H9 (cell line): ENCODE results near the gene GNLY. TPM values are rescaled to one million over a fixed set of nuclear protein-coding genes. Genes with fewer than 3 reads are reported as not detected.

Source experiments
- DNase-seq: peaks from one replicate; pipeline ENCODE4 v3.0.0-alpha.2; 2017
- H2AFZ ChIP-seq: one replicate; pipeline ENCODE4 v1.6.1; 2013; ENCODE audit warnings: mild to moderate bottlenecking, low read length, control low read depth, moderate library complexity
- H2AK5ac ChIP-seq: 2 replicates; pipeline ENCODE4 v1.6.1; 2013; ENCODE audit warnings: low read length, control low read depth, mixed read lengths; ENCODE audit not compliant: insufficient read length
- H2BK120ac ChIP-seq: one replicate; pipeline ENCODE4 v1.6.1; 2013; ENCODE audit warnings: low read depth, mild to moderate bottlenecking, low read length, control low read depth, inconsistent platforms; ENCODE audit not compliant: poor library complexity, severe bottlenecking
- H2BK12ac ChIP-seq: 2 replicates; pipeline ENCODE4 v1.6.1; 2013; ENCODE audit warnings: low read length, control low read depth, mixed read lengths, low read depth; ENCODE audit not compliant: insufficient read length
- H2BK15ac ChIP-seq: 2 replicates; pipeline ENCODE4 v1.6.1; 2013; ENCODE audit warnings: low read depth, low read length, control low read depth
- H2BK20ac ChIP-seq: one replicate; pipeline ENCODE4 v1.6.1; 2013; ENCODE audit warnings: low read depth, mild to moderate bottlenecking, low read length, control low read depth, inconsistent platforms; ENCODE audit not compliant: poor library complexity, severe bottlenecking
- H2BK5ac ChIP-seq: 2 replicates; pipeline ENCODE4 v1.6.1; 2013; ENCODE audit warnings: low read length, control low read depth, mixed read lengths; ENCODE audit not compliant: insufficient read length
- H3K14ac ChIP-seq: 2 replicates; pipeline ENCODE4 v1.6.1; 2013; ENCODE audit warnings: low read length, control low read depth; ENCODE audit not compliant: insufficient read depth
- H3K18ac ChIP-seq: 2 replicates; pipeline ENCODE4 v1.6.1; 2013; ENCODE audit warnings: low read depth, mild to moderate bottlenecking, mixed read lengths, low read length, control low read depth; ENCODE audit not compliant: insufficient read length
- H3K23ac ChIP-seq: 2 replicates; pipeline ENCODE4 v1.6.1; 2013; ENCODE audit warnings: low read length, control low read depth, mixed read lengths, low read depth; ENCODE audit not compliant: insufficient read length
- H3K23me2 ChIP-seq: 2 replicates; pipeline ENCODE4 v1.6.1; 2013; ENCODE audit warnings: low read depth, mild to moderate bottlenecking, mixed read lengths, low read length, control low read depth; ENCODE audit not compliant: insufficient read length, poor library complexity, severe bottlenecking
- H3K27ac ChIP-seq: 2 replicates; pipeline ENCODE4 v1.5.1; 2013; ENCODE audit warnings: low read length, control low read depth, mixed read lengths, low read depth; ENCODE audit not compliant: insufficient read length
- H3K27me3 ChIP-seq: 2 replicates; pipeline ENCODE4 v1.6.1; 2013; ENCODE audit warnings: low read length, control low read depth, inconsistent platforms; ENCODE audit not compliant: insufficient read depth
- H3K4ac ChIP-seq: 2 replicates; pipeline ENCODE4 v1.6.1; 2013; ENCODE audit warnings: low read depth, mild to moderate bottlenecking, control low read depth, inconsistent platforms, low read length, moderate library complexity
- H3K4me1 ChIP-seq: 2 replicates; pipeline ENCODE4 v1.6.1; 2013; ENCODE audit warnings: low read length, control low read depth, inconsistent platforms; ENCODE audit not compliant: insufficient read depth
- H3K4me2 ChIP-seq: 2 replicates; pipeline ENCODE4 v1.6.1; 2013; ENCODE audit warnings: low read length, control low read depth, mixed read lengths; ENCODE audit not compliant: insufficient read length, insufficient read depth
- H3K56ac ChIP-seq: 2 replicates; pipeline ENCODE4 v1.6.1; 2013; ENCODE audit warnings: low read depth, mild to moderate bottlenecking, mixed read lengths, low read length, control low read depth; ENCODE audit not compliant: insufficient read length
- H3K79me1 ChIP-seq: 2 replicates; pipeline ENCODE4 v1.6.1; 2013; ENCODE audit warnings: low read depth, mild to moderate bottlenecking, moderate library complexity, low read length, control low read depth, inconsistent platforms; ENCODE audit not compliant: insufficient read depth, poor library complexity, severe bottlenecking
- H3K79me2 ChIP-seq: 2 replicates; pipeline ENCODE4 v1.6.1; 2013; ENCODE audit warnings: low read length, control low read depth, inconsistent platforms; ENCODE audit not compliant: insufficient read depth
- H3K9ac ChIP-seq: 2 replicates; pipeline ENCODE4 v1.6.1; 2013; ENCODE audit warnings: low read length, control low read depth, mixed read lengths; ENCODE audit not compliant: insufficient read length; ENCODE audit errors: extremely low read depth
- H3K9me3 ChIP-seq: one replicate; pipeline ENCODE4 v1.6.1; 2013; ENCODE audit warnings: low read depth, low read length, inconsistent platforms; ENCODE audit not compliant: control insufficient read depth
- H3T11ph ChIP-seq: one replicate; pipeline ENCODE4 v1.6.1; 2013; ENCODE audit warnings: mild to moderate bottlenecking, low read length, control low read depth, inconsistent platforms
- H4K20me1 ChIP-seq: one replicate; pipeline ENCODE4 v1.6.1; 2013; ENCODE audit not compliant: control insufficient read depth, insufficient read length, insufficient read depth
- H4K5ac ChIP-seq: 2 replicates; pipeline ENCODE4 v1.6.1; 2013; ENCODE audit warnings: low read depth, mild to moderate bottlenecking, mixed read lengths, low read length, control low read depth; ENCODE audit not compliant: insufficient read length
- H4K8ac ChIP-seq: replicated peaks from 2 replicates; pipeline ENCODE4 v1.6.1; 2013; ENCODE audit warnings: low read length, control low read depth, mixed read lengths, low read depth; ENCODE audit not compliant: insufficient read length
- H4K91ac ChIP-seq: 2 replicates; pipeline ENCODE4 v1.6.1; 2013; ENCODE audit warnings: low read depth, mild to moderate bottlenecking, moderate library complexity, mixed read lengths, low read length, control low read depth; ENCODE audit not compliant: insufficient read length
- H3K27ac Mint-ChIP-seq, 3 experiments: 2 replicates in 2 of 3; 3 replicates in 1 of 3; pipeline ENCODE4 v1.8.0; 2020 to 2021; ENCODE audit warnings: mixed read lengths in 3 of 3, mild to moderate bottlenecking in 1 of 3, moderate library complexity in 1 of 3
- H3K27me3 Mint-ChIP-seq: 2 replicates; pipeline ENCODE4 v1.8.0; 2021; ENCODE audit warnings: low read depth, mild to moderate bottlenecking, moderate library complexity, mixed read lengths
- H3K36me3 Mint-ChIP-seq, 3 experiments: 2 replicates in 2 of 3; 3 replicates in 1 of 3; pipeline ENCODE4 v1.8.0; 2020 to 2021; ENCODE audit warnings: low read depth in 3 of 3, mixed read lengths in 3 of 3; ENCODE audit not compliant: insufficient read depth in 1 of 3
- H3K4me1 Mint-ChIP-seq, 2 experiments: 2 replicates each; pipeline ENCODE4 v1.8.0; 2020; ENCODE audit warnings: mixed read lengths in 2 of 2
- H3K4me3 Mint-ChIP-seq, 2 experiments: 2 replicates in 1 of 2; 3 replicates in 1 of 2; pipeline ENCODE4 v1.8.0; 2020 to 2021; ENCODE audit warnings: mild to moderate bottlenecking in 2 of 2, mixed read lengths in 2 of 2, moderate library complexity in 1 of 2
- H3K9me3 Mint-ChIP-seq, 2 experiments: 2 replicates in 1 of 2; 3 replicates in 1 of 2; pipeline ENCODE4 v1.8.0; 2020; ENCODE audit warnings: mild to moderate bottlenecking in 2 of 2, mixed read lengths in 2 of 2, moderate library complexity in 1 of 2
- WGBS: extraction: QIAGEN DNeasy Blood & Tissue Kit; methylation state at CpG from one replicate; pipeline ENCODE4 v1.1.7; 2013; ENCODE audit warnings: missing lambda C conversion rate, low lambda C conversion rate, mixed read lengths; ENCODE audit not compliant: insufficient read length; ENCODE audit errors: extremely low coverage; 5-methylcytosine and 5-hydroxymethylcytosine counted together
- total RNA-seq: library from RNA; stranded (reverse); gene quantifications from 2 replicates; pipeline ENCODE4 v1.2.1, GENCODE V29; 2021
- TF ChIP-seq, protein P1 (sequence below): fragments of 200-600 bp; sonication (generic); conservative IDR thresholded peaks from 3 replicates; pipeline ENCODE4 v1.8.0; 2021; ENCODE audit warnings: antibody characterized with exemption, mild to moderate bottlenecking

Gene GNLY
- total RNA-seq, 1 experiment from 2014 or later = not detected

DNA sequence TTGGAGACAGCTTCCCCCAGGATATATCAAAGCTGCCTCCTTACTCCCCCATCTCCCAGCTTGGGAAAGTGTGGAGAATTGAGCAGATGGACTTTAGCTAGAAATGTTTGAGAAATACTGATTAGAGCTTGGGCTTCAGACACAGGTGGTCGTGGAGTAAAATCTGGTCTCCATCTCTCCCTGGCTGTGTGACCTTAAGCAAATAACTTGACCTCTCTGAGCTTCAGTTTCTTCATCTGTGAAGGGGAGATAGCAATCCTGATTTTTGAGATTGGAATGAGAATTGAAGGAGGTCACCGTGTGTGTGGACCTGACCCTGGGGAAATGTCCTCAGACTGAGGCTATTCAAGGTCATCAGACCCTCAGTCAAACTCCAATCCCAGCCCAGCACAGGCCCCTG is 3.6 kb downstream of the GNLY start:
- H3K4ac ChIP-seq = no peak overlapping the region
- no peak overlapping the region for H3K4me2 ChIP-seq
- H2BK20ac ChIP-seq = no peak overlapping the region
- H2AFZ ChIP-seq = no peak overlapping the region
- no peaks in the 10 kb centered on the region; the same call in 1 of the 2 replicates for H3K4me1 ChIP-seq
- Mint-ChIP-seq H3K4me3 (no peak overlapping the region), H3K27ac (no peak overlapping the region), H3K27me3 (peaks cover 5% of the 10 kb centered on the region), H3K36me3 (no peaks in the 10 kb centered on the region), H3K9me3 (no peaks in the 10 kb centered on the region), H3K4me1 (peaks cover 16 to 24% of the 10 kb centered on the region in 2 experiments)
- H3K9ac ChIP-seq = no peak overlapping the region
- TF ChIP-seq, protein P1, sequence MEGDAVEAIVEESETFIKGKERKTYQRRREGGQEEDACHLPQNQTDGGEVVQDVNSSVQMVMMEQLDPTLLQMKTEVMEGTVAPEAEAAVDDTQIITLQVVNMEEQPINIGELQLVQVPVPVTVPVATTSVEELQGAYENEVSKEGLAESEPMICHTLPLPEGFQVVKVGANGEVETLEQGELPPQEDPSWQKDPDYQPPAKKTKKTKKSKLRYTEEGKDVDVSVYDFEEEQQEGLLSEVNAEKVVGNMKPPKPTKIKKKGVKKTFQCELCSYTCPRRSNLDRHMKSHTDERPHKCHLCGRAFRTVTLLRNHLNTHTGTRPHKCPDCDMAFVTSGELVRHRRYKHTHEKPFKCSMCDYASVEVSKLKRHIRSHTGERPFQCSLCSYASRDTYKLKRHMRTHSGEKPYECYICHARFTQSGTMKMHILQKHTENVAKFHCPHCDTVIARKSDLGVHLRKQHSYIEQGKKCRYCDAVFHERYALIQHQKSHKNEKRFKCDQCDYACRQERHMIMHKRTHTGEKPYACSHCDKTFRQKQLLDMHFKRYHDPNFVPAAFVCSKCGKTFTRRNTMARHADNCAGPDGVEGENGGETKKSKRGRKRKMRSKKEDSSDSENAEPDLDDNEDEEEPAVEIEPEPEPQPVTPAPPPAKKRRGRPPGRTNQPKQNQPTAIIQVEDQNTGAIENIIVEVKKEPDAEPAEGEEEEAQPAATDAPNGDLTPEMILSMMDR = no peak
- no peak overlapping the region for H3K23ac ChIP-seq
- H3K79me1 ChIP-seq = no peaks in the 10 kb centered on the region
- H2AK5ac ChIP-seq = no peak overlapping the region
- no CpG with 5 or more reads among the region's 2 CpGs for WGBS
- no peaks in the 10 kb centered on the region for H3K27me3 ChIP-seq
- H4K8ac ChIP-seq = no peak overlapping the region
- no peak overlapping the region for H3K18ac ChIP-seq
- H3K79me2 ChIP-seq = no peaks in the 10 kb centered on the region
- no peaks in the 10 kb centered on the region for H4K20me1 ChIP-seq
- H3K23me2 ChIP-seq = no peaks in the 10 kb centered on the region
- DNase-seq = no peak
- no peak overlapping the region for H2BK12ac ChIP-seq
- no peak overlapping the region for H2BK120ac ChIP-seq
- H4K91ac ChIP-seq = no peak overlapping the region
- no peak overlapping the region for H2BK15ac ChIP-seq
- H3K56ac ChIP-seq = no peak overlapping the region
- no peaks in the 10 kb centered on the region for H3K9me3 ChIP-seq
- H4K5ac ChIP-seq = no peak overlapping the region
- H3K27ac ChIP-seq = no peak overlapping the region
- no peak overlapping the region for H3T11ph ChIP-seq
- H2BK5ac ChIP-seq = no peak overlapping the region
- no peak overlapping the region for H3K14ac ChIP-seq
